Measurements from ENCODE around the gene TIMELESS.
"Not testable (repeated sequence)": the region's sequence is repeated elsewhere in the genome, so short reads cannot be mapped to it uniquely, and the experiment has no call there.

Gene TIMELESS

DNA sequence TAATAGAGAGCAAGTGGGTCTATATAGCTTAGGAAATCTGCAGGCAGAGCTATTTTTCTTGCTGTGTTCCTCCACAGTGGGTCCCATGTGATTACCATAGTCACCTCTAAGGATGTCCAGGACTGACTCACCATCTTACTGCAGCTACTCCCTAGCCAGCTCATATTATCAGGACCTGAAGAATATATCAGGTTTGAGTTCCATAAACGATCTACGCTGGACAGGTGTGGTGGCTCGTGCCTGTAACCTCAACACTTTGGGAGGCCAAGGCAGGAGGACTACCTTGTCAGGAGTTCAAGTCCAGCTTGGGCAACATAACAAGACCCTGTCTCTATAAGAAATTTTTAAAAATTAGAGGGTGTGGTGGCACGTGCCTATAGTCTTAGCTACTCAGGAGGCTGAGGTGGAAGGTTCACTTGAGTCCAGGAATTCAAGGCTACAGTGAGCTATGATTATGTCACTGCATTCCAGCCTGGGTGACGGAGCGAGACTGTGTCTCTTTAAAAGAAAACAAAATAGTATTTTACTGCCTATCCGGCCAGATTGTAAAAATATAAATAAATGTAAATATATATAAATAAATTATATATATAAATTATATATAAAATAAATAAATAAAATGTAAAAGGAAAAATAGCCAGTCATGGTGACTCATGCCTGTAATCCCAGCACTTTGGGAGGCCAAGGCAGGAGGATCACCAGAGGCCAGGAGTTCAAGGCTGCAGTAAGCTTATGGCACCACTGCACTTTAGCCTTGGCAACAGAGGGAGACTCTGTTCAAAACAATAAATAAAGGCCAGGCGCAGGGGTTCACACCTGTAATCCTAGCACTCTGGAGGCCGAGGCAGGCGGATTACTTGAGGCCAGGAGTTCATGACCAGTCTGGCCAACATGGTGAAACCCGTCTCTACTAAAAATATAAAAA lies 12.3 kb upstream of the TIMELESS start:
- DNase-seq = no peak

DNA sequence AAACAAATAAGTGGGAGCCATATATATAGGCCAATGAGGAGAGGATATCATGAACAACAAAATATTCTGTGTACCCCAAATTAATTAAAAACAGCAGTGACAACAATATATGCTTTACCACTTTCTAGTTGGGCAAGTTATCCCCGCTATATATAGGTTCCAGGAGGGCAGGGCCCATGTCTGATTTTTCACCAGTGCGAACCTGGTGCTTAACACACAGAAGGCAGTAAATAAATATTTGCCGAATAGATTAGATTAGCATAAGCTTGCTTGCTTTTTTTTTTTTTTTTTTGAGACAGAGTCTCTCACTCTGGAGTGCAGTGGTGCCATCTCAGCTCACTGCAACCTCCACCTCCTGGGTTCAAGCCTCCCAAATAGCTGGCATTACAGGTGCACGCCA lies 8.6 kb upstream of the TIMELESS start:
- no peak for DNase-seq

DNA sequence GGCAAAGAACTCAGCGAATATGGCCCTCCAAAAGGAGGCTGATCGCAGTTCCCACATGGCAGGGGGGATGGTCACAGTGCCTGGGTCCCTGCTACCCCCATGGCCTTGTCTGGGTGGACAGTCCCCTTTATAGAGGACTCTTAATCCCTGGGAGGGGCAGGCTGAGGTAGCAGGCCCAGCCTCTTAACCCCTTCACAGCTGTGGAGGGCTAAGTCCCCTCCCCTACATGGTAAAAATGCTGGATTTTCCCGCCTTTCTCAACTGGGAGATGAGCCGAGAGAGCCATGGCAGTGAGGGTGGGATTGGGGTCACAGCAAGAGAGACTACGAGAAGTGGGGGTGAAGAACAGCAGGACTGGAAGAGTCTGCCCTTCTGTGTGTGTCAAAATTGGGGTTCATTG lies 5.3 kb upstream of the TIMELESS start, which contains the start of gene MIP:
MIP (minus strand) TSS at position 101 of the 400 bp plus-strand sequence; CDS start at position 57, 44 bp downstream.
- DNase-seq = no peak

- DNase-seq = no peak
These were observed 1.9 kb upstream of the TIMELESS start for GRCh38 chr12:56451147-56451546.

GRCh38 chr12:56450241-56450640 lies 1.0 kb upstream of the TIMELESS start:
- DNase-seq = no peak

GRCh38 chr12:56449622-56449984 lies 377 bp upstream of the TIMELESS start:
- DNase-seq = no peak

DNA sequence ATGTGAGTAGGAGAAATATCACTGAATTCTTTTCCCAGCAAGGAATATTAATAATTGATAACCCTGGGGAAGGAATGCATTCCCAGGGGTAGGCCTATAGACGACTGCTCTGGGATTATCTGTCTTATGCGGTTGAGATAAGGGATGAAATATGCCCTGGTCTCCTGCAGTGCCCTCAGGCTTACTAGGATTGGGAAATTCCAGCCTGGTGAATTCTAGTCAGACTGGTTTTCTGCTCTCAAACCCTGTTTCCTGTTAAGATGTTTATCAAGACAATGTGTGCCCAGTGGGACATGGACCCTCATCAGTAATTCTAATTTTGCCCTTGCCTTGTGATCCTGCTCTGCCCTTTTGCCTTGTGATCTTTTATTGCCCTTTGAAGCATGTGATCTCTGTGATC lies 6.0 kb downstream of the TIMELESS start:
- not testable (repeated sequence) for DNase-seq

DNA sequence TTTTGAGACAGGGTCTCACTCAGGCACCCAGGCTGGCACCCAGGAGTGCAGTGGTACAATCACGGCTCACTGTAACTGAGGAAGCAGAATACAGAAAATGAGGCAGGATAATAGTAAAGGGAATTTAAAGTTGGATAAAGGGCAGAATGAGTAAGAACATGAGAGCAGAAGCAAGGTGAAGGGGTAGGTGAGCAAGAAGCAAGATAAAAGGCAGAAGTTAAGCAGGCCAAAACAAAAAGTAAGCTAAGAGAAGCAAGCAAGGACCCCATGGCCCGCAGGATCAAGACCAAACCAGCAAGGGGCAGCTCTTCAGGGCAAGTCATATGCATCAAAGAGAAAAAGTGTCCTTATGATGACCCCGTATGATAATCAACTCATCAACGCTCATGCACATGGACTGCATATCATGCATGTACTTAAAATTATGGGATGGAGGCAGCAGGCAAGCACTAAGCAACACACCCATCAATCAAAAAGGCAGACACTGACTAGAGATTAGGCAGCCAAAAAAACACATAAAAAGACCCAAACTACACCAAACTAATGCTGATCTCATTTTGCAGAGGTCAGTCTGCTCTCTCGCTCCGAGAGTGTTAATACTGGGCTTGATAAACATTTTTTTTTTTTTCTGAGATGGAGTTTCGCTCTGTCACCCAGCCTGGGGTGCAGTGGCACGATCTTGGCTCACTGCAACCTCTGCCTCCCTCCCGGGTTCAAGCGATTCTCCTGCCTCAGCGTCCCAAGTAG lies 11.6 kb downstream of the TIMELESS start:
- no peak for DNase-seq

GRCh38 chr12:56434828-56435227 lies 14.4 kb downstream of the TIMELESS start:
- DNase-seq = no peak

- no peak for DNase-seq
These were observed 17.4 kb downstream of the TIMELESS start for GRCh38 chr12:56431850-56432249.

- DNase-seq = no peak
These were observed 17.9 kb downstream of the TIMELESS start for GRCh38 chr12:56431288-56431687.

DNA sequence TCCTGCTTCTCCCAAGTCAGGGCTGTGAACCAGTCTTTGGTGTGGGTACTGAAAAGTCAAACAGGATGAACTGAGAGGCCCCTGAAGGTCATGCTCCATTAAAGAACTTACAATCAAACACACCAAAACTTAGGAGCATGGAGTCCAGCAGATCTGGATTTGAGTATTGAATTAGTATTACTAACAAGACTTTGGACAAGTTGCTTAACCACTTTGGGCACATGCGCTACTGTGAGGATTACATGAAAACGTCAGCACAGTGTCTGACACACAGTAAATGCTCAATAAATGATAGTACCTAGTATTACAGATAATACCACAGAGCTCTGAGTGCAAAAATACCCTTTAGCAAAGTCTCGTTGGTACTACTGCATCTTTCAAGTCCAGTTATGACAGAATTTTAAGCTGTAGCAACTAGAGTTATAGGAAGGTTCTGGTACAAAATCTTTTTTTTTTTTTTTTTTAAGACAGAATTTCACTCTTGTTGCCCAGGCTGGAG lies 23.2 kb downstream of the TIMELESS start:
- DNase-seq = no peak

DNA sequence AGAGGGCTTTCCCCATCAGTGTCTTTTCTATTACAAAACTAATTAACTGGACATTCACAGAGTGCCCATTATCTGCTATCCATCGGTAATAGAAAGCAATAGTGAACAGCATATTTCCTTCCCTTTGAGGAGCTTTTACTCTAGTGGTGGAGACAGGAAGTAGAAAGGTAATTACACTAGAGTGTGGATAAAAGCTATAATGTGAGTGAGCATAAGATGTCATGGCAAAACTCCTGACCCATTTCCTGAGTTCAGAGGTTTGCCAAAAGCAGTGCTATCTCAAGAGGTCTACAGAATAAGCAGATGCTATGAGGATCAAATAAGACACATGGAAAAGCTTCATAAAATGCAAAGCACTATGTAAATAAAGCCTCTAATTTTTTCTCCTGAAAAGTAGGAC lies 24.0 kb downstream of the TIMELESS start:
- DNase-seq = no peak

- no peak for DNase-seq
These were observed 28.8 kb downstream of the TIMELESS start for GRCh38 chr12:56420411-56420810.

- DNase-seq = no peak
These were observed 31.5 kb downstream of the TIMELESS start for GRCh38 chr12:56417739-56418138.

DNA sequence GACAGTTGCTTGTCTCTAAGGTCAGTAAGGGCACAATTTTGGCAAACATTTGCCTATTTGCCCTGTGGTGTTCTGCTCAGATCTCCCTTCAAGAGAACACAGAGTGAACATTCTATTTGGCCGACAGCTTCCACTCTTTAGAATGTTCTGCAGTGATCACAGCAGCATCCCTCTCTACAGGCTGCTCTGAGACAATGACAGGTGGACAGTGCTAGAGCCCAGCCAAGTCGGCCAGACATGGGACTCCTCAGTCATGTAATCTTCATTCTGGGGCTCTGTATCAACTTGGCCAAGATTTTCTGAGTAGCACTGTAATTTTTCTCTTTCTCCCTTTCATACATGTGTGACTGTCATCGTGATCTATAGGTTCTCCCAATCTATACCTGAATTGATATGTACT lies 34.8 kb downstream of the TIMELESS start:
- no peak for DNase-seq

- DNase-seq = no peak
These were observed 35.8 kb downstream of the TIMELESS start for GRCh38 chr12:56413392-56413791.

DNA sequence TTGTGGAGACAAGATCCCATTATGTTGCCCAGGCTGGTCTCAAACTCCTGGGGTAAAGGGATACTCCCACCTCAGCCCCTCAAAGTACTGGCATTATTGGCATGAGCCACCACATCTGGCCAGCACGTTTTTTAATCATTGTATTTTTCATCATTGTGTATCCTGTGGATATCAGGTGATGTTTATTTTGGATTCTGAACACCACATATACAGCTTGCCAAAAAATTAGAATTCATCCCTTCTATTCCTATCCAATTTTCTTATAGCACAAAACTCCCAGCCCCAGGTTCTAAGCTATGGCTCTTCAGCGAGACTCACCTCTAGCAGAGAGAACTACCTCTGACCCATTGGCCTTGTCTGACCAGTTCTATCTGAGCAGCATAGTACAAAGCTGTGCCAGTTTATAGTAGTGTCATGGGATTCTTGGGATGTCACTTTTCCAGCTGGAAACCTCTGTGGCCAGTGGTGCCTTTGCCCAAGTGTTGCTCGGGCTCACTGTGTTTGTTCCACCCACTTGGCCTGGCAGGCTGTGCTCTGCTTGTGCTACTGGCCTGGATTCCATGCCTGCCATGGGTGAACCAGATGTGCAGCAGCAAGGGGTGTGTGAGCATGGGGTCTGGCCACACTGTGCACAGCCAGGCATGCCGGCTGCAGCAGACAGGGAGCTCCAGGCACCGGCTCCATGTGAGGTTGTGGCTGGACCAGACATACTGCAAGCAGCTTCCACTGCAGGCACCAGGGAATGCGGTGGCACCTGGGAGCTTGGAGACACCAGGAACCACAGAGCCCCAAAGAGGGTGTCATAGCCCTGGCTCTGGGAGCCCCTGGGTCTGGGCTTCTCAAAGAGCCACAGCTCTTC lies 37.2 kb downstream of the TIMELESS start:
- DNase-seq = no peak

DNA sequence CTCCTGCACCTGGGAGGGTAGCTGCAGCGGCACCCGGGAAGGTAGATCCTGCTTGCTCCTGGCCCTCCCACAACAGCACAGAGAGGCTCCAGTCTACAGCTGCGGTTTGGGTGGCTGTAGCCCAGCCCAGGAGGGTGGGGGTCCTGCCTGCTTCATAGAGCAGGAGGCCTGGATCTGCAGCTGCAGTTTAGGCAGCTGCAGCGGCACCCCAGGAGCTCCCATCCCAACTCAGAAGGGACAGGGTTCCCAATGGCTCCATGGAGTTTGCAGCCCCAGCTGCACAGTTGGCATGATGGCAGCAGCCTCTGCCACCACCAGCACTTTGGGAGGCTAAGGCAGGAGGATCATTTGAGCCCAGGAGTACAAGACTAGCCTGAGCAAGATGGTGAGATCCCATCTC lies 38.5 kb downstream of the TIMELESS start:
- no peak for DNase-seq

- DNase-seq = no peak
These were observed 40.3 kb downstream of the TIMELESS start for GRCh38 chr12:56408799-56409417.

DNA sequence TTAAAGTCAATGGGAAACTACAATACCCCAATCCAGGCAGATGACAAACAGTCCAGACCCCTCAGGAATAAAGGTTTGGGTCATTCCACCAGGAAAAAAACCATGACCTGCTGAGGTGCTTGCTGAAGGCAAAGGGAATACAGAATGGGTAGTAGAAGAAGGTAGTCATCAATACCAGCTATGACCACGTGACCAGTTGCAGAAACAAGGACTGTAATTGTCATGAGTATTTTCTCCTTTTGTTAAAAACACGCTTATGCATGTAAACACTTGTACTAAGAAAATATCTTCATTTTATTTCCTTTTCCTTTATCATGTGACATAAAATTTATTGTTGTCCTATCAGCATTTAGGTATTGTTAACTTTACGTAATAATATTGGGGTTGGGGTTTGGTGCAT lies 45.0 kb downstream of the TIMELESS start:
- DNase-seq = not testable (repeated sequence)

- DNase-seq = not testable (repeated sequence)
These were observed 47.6 kb downstream of the TIMELESS start for GRCh38 chr12:56401612-56402011.

Measured in activated CD4-positive, alpha-beta T cell treated with anti-CD3 and anti-CD28 coated beads for 48 hours (primary cell).